Measurements from ENCODE around the gene NCSTN.

NCSTN gene

DNA sequence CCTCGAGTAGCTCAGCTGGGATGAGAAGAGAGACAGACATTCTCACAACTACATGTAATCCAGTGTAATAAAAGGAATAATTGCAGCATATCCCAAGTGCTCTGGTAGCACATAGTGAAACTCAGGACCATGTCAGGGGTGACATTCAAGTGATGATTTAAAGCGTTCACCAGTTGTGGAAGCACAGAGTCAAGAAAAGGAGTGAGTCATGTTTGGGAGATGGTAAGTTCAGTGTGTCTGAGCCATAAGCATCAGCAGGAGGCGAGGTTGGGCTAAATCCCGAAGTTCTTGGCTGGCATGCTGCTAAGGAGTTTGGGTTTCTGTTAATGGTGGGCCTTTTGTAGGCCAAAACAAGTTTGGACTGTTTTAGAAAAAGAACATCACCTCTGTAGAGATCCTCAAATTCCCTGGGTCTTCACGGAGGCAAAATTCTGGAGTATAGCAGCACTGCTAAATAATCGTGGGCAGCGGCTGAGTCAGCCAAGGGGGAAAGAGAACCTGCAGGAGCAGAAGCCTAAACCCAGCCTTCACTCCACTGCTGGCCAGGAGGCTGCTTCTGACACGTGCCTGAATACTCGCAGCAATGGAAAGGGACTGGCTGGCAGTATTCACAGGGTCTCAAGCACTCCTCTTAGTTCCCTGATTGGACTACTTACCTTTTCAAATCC lies 16.5 kb downstream of the NCSTN start:
- peaks cover 65% of the 10 kb centered on the region for H3K36me3 ChIP-seq (ENCODE audit: insufficient read depth, insufficient read length, low read length)
- no peaks in the 10 kb centered on the region for H3K9me3 ChIP-seq (ENCODE audit: insufficient read depth, low read length)
- no peak for DNase-seq (ENCODE audit: low read depth, low spot score)
- peak overlapping the region; percentile 6 for H3K9ac ChIP-seq (ENCODE audit: insufficient read length, low read depth)
- H3K4me3 ChIP-seq (ENCODE audit: insufficient read length, low read depth), result no peak overlapping the region
- peaks cover 23% of the 10 kb centered on the region for H3K4me1 ChIP-seq (ENCODE audit: insufficient read depth, insufficient read length)
- TF ChIP-seq SUZ12 (IDR thresholded peaks at IDR 0.05; ENCODE audit: extremely low read depth, insufficient read depth, insufficient read length) (no peak), YY1 (IDR thresholded peaks at IDR 0.05; ENCODE audit: insufficient read depth, insufficient read length) (no peak), ZNF274 (IDR thresholded peaks at IDR 0.05; ENCODE audit: low read depth, low read length) (no peak)
- H3K27me3 ChIP-seq (ENCODE audit: insufficient read depth, insufficient read length), result no peaks in the 10 kb centered on the region

DNA sequence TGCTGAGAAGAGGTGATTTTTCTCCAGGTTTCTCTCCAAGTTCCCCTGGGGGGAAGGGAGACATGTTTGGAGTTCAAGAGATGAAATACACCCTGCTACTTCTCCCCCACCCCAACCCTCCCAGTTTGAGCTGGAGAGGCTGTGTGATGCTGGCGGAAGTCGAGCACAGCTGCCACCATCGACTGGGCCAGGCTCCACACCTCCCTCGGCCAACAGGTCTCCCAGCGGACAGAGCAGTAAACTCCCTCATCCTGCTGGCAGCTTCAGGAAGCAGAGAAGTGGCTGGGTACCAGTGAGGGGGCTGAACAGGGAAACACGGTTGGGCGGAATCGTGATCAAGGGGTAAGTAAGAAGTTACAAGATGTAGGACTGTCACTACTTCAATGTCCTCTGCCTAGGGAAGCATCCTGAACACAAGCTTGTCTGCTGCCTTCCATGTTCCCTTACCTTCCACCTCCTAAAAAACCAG lies 17.1 kb downstream of the NCSTN start:
- TF ChIP-seq SUZ12 (IDR thresholded peaks at IDR 0.05; ENCODE audit: extremely low read depth, insufficient read depth, insufficient read length) (no peak), YY1 (IDR thresholded peaks at IDR 0.05; ENCODE audit: insufficient read depth, insufficient read length) (no peak), ZNF274 (IDR thresholded peaks at IDR 0.05; ENCODE audit: low read depth, low read length) (no peak)
- Histone ChIP-seq H3K27me3 (ENCODE audit: insufficient read depth, insufficient read length) (no peaks in the 10 kb centered on the region), H3K4me1 (ENCODE audit: insufficient read depth, insufficient read length) (peaks cover 23% of the 10 kb centered on the region), H3K9me3 (ENCODE audit: insufficient read depth, low read length) (no peaks in the 10 kb centered on the region), H3K9ac (ENCODE audit: insufficient read length, low read depth) (no peak overlapping the region), H3K4me3 (ENCODE audit: insufficient read length, low read depth) (no peak overlapping the region), H3K36me3 (ENCODE audit: insufficient read depth, insufficient read length, low read length) (peaks cover 59% of the 10 kb centered on the region)
- DNase-seq (ENCODE audit: low read depth, low spot score), result no peak

DNA sequence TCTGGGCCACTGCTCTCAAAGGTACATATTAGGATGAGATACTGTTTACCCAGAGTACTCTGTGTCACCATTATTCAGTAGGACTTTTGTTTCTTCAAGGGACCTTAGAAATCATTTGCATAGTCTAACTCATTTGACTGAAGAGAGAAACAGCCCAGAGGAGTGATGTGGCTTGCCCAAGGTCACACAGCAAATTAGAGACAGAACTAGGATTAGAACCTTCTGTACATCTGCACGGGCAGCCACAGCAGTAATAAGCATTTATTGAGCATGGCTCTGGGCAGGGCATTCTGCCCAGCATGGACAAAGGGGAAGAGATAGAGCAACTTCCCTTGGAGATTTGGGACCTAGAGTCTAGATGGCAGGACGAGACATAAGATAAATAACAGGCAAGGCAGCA lies 18.0 kb downstream of the NCSTN start:
- Histone ChIP-seq H3K9ac (ENCODE audit: insufficient read length, low read depth) (no peak overlapping the region), H3K36me3 (ENCODE audit: insufficient read depth, insufficient read length, low read length) (peaks cover 50% of the 10 kb centered on the region), H3K9me3 (ENCODE audit: insufficient read depth, low read length) (no peaks in the 10 kb centered on the region), H3K27me3 (ENCODE audit: insufficient read depth, insufficient read length) (no peaks in the 10 kb centered on the region), H3K4me3 (ENCODE audit: insufficient read length, low read depth) (no peak overlapping the region), H3K4me1 (ENCODE audit: insufficient read depth, insufficient read length) (peaks cover 23% of the 10 kb centered on the region)
- TF ChIP-seq YY1 (IDR thresholded peaks at IDR 0.05; ENCODE audit: insufficient read depth, insufficient read length), result no peak
- TF ChIP-seq ZNF274 (IDR thresholded peaks at IDR 0.05; ENCODE audit: low read depth, low read length), result no peak
- no peak for TF ChIP-seq SUZ12 (IDR thresholded peaks at IDR 0.05; ENCODE audit: extremely low read depth, insufficient read depth, insufficient read length)
- no peak for DNase-seq (ENCODE audit: low read depth, low spot score)

- TF ChIP-seq YY1 (IDR thresholded peaks at IDR 0.05; ENCODE audit: insufficient read depth, insufficient read length) (no peak), SUZ12 (IDR thresholded peaks at IDR 0.05; ENCODE audit: extremely low read depth, insufficient read depth, insufficient read length) (no peak), ZNF274 (IDR thresholded peaks at IDR 0.05; ENCODE audit: low read depth, low read length) (no peak)
- no peaks in the 10 kb centered on the region for H3K9me3 ChIP-seq (ENCODE audit: insufficient read depth, low read length)
- H3K4me3 ChIP-seq (ENCODE audit: insufficient read length, low read depth), result no peak overlapping the region
- H3K36me3 ChIP-seq (ENCODE audit: insufficient read depth, insufficient read length, low read length), result peaks cover 44% of the 10 kb centered on the region
- H3K9ac ChIP-seq (ENCODE audit: insufficient read length, low read depth), result peak overlapping the region; percentile 43
- H3K27me3 ChIP-seq (ENCODE audit: insufficient read depth, insufficient read length), result no peaks in the 10 kb centered on the region
- DNase-seq (ENCODE audit: low read depth, low spot score), result no peak
- H3K4me1 ChIP-seq (ENCODE audit: insufficient read depth, insufficient read length), result peaks cover 23% of the 10 kb centered on the region
Observed at GRCh38 chr1:160361814-160362167, 18.6 kb downstream of the NCSTN start.

DNA sequence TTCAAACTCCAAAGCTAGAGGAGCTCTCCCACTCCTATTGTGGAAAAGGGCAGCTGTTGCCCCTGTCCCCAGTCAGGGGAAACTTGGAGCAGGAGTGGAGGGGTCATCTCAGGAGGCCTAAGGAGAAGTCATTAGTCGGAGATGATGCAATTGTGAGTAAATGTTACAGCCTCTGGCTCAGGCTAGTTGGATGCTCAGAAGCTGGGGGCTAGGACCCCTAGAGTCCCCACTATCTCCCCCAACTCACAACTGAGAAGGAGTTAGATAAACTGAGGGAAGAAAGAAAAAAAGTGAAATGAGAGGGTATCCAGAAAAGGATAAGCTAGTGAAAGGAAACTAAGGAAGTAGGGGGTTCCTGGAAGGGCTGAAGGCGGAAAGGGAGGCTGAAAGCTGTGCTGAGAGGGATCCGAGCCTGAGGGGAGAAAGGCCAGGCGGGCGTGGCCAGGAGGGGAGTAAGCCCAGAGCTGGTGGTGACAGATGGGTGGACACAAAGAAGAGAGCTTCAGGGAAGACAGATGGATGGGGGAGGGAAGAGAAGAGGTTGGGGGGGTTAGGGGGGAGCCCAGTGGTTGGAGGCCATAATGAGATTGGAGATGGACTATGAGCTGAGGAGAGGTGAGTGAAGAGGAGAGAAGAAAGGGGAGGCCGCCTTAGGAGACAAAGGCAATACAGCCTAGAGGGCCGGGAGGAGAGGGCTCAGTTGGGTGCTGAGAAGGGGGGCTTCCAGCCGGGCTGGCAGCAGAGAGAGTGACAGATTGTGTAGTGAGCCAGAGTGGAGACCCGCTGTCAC lies 19.2 kb downstream of the NCSTN start:
- no peak for TF ChIP-seq YY1 (IDR thresholded peaks at IDR 0.05; ENCODE audit: insufficient read depth, insufficient read length)
- no peak for TF ChIP-seq SUZ12 (IDR thresholded peaks at IDR 0.05; ENCODE audit: extremely low read depth, insufficient read depth, insufficient read length)
- TF ChIP-seq ZNF274 (IDR thresholded peaks at IDR 0.05; ENCODE audit: low read depth, low read length), result no peak
- Histone ChIP-seq H3K9me3 (ENCODE audit: insufficient read depth, low read length) (no peaks in the 10 kb centered on the region), H3K36me3 (ENCODE audit: insufficient read depth, insufficient read length, low read length) (peaks cover 38% of the 10 kb centered on the region), H3K4me3 (ENCODE audit: insufficient read length, low read depth) (no peak overlapping the region), H3K4me1 (ENCODE audit: insufficient read depth, insufficient read length) (peaks cover 23% of the 10 kb centered on the region), H3K27me3 (ENCODE audit: insufficient read depth, insufficient read length) (no peaks in the 10 kb centered on the region), H3K9ac (ENCODE audit: insufficient read length, low read depth) (peak overlapping the region; percentile 61)
- no peak for DNase-seq (ENCODE audit: low read depth, low spot score)

- Histone ChIP-seq H3K9me3 (ENCODE audit: insufficient read depth, low read length) (no peaks in the 10 kb centered on the region), H3K27me3 (ENCODE audit: insufficient read depth, insufficient read length) (no peaks in the 10 kb centered on the region), H3K4me1 (ENCODE audit: insufficient read depth, insufficient read length) (peaks cover 23% of the 10 kb centered on the region), H3K36me3 (ENCODE audit: insufficient read depth, insufficient read length, low read length) (peaks cover 32% of the 10 kb centered on the region), H3K9ac (ENCODE audit: insufficient read length, low read depth) (peak overlapping the region; percentile 61), H3K4me3 (ENCODE audit: insufficient read length, low read depth) (no peak overlapping the region)
- no peak for DNase-seq (ENCODE audit: low read depth, low spot score)
- TF ChIP-seq SUZ12 (IDR thresholded peaks at IDR 0.05; ENCODE audit: extremely low read depth, insufficient read depth, insufficient read length) (no peak), ZNF274 (IDR thresholded peaks at IDR 0.05; ENCODE audit: low read depth, low read length) (no peak), YY1 (IDR thresholded peaks at IDR 0.05; ENCODE audit: insufficient read depth, insufficient read length) (no peak)
Observed at GRCh38 chr1:160363010-160363409, 19.8 kb downstream of the NCSTN start.
